ENCODE measurements around the gene TBC1D17.

The TBC1D17 gene

DNA sequence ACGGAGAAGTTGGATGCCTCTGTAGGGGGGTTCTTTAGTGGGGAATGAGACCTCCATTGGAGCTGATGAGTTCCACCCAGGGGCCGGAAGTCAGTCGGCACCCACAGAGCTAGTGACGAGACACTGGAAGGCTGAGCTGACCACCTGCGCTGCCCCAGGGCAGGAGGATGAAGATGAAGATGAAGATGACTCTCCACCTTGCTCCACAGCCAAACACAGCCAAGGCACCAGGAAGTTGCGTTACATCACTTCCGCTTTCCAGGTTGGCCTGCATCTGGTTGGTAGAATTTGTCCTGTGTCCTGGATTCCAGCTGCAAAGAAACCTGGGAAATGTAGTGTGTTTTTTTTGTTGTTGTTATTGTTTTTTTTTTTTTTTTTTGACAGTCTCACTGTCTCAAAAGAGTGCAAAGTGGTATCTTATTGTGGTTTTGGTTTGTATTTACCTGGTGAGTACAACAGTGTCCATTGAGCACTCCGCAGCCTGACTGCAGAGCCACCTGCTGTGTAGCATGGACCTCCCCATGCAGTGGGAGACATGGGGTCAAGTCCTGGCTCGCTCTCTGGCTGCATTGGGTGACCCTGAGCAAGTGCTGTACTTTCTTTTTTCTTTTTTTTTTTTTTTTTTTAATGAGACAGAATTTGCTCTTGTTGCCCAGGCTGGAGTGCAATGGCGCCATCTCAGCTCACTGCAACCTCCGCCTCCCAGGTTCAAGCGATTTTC lies 1.9 kb downstream of the TBC1D17 start:
- DNase-seq: no peak

DNA sequence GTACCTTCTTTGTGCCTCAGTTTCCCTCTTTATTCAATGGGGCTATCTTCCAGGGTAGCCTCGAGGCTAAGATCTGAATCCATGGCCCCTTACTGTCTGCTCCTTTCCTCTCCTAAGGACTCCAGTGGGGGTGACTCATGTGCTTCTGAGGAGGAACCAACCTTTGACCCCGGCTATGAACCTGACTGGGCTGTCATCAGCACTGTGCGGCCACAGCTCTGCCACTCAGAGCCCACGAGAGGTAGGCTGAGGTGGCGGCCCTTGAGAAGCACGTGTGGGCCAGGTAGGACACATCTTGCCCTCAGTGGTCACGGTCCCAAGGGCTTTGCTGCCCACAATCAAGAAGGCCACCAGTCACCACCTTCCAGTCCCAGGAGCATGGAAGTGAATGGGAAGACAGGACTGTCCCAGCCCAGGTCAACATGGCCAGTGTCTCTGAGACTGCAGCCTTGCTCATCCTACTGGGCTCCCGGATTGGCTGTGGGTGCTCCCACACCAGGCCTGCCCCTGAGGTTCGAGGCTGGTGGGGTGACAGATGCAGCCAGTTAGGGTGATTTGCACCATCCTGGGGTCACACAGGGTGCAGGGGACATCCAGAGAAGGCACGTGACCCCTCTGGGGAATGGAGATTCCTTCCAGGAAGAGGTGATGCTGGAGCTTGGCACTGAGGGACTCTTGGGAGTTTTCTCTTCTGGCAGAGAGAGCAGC lies 2.8 kb downstream of the TBC1D17 start:
- DNase-seq: no peak

DNA sequence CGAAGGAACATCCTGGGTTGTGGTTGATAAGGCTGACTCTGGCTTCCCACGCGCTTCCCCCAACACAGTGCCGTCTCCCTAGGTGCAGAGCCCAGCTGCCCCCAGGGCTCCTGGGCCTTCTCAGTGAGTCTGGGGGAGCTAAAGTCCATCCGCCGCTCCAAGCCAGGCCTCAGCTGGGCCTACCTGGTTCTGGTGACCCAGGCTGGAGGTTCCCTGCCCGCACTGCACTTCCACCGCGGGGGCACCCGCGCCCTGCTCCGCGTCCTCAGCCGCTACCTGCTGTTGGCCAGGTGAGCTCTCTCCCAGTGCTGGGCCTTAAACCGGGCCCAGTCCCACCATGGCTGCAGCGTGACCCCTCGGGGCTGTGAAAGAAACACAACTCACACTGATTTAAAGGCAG lies 3.7 kb downstream of the TBC1D17 start:
- no peak for DNase-seq

GRCh38 chr19:49881672-49882394 lies 4.3 kb downstream of the TBC1D17 start:
- no peak for DNase-seq

GRCh38 chr19:49882643-49883042 lies 5.1 kb downstream of the TBC1D17 start:
- DNase-seq: no peak

DNA sequence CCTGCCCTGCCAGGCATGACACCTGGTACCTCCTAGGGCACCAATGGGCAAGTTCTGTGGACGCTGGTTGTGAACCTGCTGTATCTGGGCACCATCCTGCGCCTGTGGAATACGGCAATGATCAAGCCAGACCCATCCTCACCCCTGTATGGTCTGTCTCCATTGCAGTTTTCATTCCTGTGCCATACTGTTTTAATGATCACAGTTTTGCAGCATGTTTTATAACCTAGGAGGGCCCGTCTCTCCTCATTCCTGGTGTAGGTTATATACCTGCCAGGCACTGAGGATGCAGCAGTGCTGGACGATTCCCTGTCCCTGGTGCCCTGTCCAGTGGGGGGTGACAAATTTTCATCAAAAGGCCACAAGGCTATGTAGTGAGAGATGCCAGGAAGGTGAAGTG lies 5.6 kb downstream of the TBC1D17 start:
- no peak for DNase-seq

- no peak for DNase-seq
These were observed 6.6 kb downstream of the TBC1D17 start for GRCh38 chr19:49884109-49884508.

DNA sequence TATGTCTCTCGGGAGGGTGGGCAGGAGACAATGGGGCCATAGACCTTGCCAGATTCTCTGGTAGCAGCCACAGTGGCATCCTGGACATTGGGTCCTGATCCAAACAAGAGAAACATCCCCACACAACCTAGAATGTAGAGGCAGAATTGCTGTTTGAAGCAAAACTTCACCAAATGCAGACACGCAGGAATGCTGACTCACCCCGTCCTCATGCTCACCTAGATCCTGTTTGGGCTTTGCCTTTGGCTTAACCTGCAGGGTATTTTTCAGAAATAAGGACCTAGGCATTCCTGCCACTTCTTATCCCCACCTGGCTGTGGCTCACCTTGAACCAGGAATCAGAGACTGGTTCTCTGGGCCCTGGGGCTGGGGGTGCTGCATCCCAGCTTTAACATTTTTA lies 7.3 kb downstream of the TBC1D17 start:
- no peak for DNase-seq

DNA sequence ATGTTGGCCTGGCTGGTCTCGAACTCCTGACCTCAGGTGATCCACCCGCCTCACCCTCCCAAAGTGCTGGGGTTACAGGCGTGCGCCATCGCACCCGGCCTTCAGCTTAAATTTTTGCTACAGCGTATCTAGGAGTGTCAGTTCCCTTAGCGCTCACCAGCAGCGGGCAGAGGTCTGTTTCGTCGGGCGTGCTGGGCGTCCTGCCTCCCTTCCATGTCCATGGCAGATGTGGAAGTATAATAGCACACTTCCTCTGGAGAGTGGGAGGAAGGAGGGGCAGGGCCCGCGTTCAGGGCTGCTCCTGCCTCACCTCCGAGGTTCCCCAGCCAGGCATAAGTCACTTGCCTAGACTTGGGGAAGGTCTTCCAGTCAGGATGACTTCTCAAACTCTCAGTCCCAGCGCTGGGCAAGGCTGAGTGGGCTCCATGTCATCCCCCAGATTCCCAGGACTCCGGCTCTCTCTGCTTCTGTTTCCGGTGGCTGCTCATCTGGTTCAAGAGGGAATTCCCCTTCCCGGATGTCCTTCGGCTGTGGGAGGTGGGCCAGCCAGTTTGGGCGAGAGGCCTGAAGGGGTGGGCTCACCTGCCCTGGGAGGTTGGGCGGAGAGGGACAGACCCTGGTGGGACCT lies 9.6 kb downstream of the TBC1D17 start:
- DNase-seq: no peak

GRCh38 chr19:49887665-49888509 lies 10.4 kb downstream of the TBC1D17 start:
- no peak for DNase-seq

- DNase-seq: no peak
These were observed 11.0 kb downstream of the TBC1D17 start for GRCh38 chr19:49888510-49888824.

GRCh38 chr19:49889038-49889686 lies 11.7 kb downstream of the TBC1D17 start:
- no peak for DNase-seq

DNA sequence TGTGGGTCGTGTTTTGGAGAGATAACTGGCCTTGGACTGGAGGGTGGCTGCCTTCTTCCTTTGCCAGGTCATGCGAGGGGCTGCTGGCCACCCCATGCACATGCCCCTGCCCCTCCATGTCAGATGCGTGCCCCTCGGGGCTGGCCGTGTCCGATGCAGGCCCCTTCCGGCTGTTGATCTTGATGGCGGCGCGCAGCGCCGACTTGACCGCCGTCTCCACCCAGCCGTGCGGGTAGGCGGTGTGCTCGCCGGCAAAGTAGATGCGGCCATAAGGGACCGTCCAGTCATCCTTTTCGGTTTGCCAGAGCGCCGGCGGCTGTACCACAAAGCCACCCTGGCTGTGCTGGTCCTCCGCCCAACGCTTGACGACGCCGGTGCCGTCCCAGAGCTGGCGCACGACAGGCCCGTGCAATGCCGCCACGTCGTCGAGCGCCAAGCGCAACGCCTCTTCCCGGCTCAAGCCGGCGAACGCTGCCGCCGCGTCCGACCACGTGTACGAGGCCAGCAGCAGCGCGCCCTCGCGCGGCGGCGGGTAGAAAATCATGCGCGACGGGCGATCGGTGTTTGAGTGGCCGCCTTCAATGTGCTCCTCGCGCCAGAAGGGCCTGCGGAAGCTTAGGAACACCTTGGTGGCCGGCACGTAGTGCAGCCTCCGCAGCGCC lies 12.3 kb downstream of the TBC1D17 start:
- DNase-seq: no peak

- no peak for DNase-seq
These were observed 13.1 kb downstream of the TBC1D17 start for GRCh38 chr19:49890349-49891311.

GRCh38 chr19:49891393-49891792 lies 13.9 kb downstream of the TBC1D17 start:
- no peak for DNase-seq

DNA sequence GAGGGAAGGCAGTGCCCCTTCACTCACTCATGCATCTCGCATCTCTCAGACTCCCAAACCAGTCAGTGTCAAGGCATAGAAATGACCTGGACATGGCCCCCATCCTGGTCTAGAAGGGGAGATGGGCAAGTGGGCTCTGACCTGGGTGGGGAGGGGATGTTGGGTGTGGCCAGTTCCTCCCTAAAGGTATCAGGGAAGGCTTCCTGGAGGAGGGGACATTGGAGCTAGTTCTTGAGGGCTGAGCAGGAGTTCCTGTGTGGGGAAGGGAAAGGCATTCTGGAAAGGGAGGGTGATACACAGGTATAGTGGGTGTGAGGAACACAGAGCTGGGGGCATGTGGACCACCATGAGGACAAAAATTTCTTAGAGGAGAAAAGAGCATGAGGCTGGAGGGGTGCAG lies 15.2 kb downstream of the TBC1D17 start:
- no peak for DNase-seq

DNA sequence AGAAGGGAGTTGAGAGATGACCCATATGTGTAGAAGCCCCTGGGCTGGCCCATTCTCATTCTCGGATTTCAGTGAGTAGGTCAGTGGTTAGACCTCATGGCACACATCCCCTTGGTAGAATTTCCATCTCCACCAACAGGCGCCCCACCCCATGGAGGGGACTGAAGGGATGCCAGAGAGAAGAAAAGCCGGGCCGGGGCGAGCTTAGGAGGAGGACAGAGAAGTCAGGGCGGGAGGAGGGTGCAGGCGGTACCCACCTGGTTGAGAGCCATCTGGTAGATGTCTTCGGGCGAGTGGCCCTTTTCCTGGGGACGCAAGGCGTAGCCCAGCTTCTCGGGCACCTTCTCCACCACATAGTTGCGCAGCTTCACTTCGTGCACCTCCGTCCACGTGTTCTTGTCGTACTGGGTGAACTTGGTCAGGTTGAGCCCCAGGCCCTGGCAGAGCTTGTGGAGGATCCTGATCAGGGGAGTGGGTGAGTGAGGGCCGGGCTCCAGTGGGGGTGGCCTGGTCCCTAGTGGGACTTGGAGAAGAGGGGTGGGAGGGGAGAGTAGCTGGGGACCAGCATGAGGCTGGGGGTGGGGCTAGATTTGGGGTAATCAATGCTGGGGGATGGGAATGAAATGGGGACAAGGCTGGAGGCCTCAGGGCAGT lies 16.6 kb downstream of the TBC1D17 start:
- DNase-seq: no peak

DNA sequence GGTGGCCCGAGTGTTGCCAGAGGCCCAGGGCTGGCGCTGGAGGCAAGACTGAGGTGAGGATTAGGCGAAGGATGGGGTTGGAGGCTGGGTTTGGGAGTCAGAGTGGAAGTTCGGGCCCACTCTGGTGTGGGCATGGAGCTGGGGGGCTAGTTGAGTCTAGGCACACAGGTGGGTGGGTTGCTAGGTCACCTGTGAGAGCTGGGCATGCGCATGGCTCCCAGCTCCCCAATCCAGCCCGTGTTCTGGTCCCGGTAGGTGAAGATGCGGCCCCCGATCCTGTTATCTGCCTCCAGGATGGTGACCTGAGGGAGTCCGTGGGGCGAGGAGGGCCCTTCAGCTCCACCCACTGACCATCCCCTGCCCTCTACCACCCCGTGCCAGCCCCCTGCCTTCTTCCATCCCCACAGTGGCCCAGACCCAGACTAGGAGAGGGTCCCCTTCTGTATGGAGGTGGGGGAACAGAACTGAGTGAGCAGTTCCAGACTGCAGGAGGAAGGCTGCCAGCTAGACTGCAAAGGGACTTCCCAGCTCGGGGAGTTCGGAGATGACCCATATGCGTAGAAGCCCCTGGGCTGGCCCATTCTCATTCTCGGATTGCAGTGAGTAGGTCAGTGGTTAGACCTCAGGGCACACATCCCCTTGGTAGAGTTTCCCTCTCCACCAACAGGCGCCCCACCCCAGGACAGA lies 17.5 kb downstream of the TBC1D17 start:
- DNase-seq: no peak

All from NCI-H2081 treated with DMSO at 0.1 percent for 48 hours (cell line).